ENCODE measurements around the gene TMEM178B.

TMEM178B gene

DNA sequence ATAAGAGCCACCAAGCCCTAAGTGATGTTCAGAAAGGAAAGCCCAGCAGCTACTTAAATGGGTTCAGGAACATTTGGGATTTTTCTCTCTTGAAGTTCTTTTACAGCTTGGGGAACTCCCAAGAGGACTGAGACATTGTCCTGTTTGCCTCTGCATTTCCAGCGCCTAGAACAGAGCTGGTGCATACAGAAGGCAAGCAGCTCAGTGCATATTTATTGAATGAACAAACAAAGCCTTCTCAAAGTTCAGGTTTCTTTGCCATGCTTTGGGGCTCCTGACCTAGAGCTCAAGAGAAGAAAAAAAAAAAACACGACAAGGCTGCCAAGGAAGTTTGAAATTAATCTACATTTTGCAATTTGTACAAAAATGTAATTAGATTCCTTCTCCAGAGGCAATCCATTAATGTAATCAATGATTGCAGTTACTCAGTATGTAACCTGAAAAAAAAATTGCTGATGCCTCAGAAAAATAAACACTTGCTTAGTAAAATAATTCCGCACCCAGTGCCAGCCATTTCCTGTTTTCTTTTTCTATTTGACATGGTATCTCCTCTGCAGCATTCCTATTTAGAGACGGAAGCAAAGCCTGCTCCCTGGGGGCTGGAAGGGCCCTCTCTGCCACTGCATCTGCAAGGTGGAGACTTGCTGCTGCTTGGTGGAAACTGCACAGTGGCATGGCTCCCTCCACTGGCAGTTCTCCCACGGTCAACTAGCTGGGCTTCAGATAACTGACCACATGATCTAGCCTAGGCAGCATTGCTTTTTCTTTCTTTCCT is 157.3 kb downstream of the TMEM178B start:
- FAIRE-seq: no peak

DNA sequence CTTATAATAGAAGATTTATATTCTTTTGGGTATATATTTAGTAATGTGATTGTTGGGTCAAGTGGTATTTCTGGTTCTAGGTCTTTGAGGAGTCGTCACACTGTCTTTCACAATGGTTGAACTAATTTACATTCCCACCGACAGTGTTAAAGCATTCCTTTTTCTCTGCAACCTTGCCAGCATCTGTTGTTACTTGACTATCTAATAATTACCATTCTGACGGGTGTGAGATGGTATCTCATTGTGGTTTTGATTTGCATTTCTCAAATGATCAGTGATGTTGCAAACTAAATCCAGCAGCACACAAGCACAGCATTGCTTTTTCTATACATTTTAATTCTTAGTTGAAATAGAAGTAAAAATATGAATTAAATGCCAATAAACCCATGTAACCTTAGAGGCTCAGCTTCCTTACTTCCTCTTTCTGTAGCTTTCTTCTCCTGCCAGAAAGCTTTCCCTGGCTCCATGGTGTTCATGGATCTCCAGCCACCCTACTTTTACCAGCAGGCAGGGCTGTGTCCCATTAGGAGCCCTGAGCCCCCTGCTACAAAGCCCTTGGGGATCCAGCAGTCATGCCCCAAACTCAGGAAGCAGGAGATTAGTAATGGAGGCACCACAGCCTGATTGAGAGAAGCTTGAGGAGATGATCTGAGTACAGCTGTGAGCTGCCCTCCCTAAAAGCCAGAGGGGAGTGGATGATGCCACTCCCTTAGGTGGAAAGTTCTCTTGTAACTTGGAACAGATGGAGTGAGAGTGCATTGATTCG is 158.6 kb downstream of the TMEM178B start:
- FAIRE-seq: no peak

DNA sequence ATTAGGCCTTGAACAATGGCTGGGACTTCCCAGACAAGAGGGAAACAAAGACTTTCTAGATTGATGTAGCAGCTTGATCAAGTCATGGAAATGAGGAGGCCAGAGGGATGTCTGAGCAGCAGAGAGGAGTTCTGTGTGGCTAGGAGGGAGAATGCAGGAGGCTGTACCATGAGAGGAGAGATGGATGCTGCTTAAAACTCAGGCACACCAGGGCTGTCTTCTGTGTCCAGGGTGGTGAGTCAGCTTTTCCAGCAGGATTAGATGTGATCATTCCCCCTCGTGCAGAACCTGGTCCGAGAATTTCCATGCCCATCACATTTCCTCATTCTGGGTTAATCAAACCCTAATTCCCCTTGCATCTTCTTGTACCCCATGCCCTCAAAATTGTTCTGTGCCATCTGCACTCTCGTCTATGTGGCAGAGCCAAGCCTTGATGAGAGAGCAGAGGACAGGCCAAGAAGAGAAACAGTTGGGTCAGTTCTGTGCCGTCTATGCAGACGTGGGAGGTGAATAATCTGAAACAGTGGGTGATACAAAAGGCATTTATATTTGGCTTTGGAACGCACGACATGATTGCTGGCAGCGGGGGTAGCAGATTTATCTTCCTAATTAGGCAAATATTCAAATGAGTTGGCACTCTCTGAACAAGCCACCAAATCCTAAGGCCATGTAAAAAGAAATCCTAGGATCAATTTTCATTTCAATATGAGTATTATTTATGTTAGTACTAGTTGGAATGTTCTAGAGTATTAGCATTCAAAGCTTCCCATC is 160.7 kb downstream of the TMEM178B start:
- FAIRE-seq: no peak

DNA sequence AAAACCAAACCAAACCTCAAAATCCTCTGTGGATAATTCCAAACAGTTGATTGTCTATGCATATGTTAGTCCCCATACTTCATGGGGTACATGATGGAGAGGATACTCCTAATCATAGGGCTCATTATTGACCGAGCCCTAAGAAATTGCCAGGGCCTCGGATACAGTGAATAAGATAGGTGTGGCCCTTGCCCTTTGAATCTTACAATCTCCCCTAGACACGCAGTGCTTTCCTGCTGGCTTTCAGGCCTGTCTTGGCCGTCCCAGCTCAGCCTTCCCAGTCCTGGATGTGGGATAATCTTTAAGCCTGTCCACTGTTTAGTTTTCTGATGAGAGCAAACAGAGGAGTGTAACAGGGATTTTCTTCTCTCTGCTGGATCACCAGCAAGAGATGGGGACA is 161.8 kb downstream of the TMEM178B start:
- no peak for FAIRE-seq

GRCh38 chr7:141238596-141239243 is 164.9 kb downstream of the TMEM178B start:
- FAIRE-seq: no peak

GRCh38 chr7:141239661-141240060 is 165.8 kb downstream of the TMEM178B start:
- FAIRE-seq: no peak

GRCh38 chr7:141242568-141242967 is 168.7 kb downstream of the TMEM178B start:
- FAIRE-seq: no peak

DNA sequence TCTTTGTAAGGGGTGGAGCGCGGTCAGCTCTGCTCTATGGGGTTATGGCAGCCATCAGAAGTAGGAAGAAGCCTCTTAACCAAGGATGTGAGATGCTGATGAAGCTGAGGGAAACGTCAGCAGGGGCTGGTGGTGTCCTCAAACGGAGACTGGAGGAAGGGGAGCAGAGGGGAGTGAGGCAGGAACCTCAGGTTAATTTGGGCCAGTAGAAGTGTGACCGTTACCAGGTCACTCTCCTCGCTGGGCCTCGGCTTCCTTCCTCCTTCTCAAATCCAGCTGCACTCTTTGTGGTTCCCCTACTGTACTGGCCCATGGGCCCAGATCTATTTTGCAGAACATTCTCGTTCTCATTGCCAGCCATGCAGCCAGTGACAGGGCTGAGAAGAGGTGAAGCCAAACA is 169.5 kb downstream of the TMEM178B start:
- no peak for FAIRE-seq

GRCh38 chr7:141244435-141244834 is 170.6 kb downstream of the TMEM178B start:
- no peak for FAIRE-seq

GRCh38 chr7:141246426-141246825 is 172.6 kb downstream of the TMEM178B start:
- FAIRE-seq: no peak

- no peak for FAIRE-seq
Measured at GRCh38 chr7:141251180-141251579, 177.3 kb downstream of the TMEM178B start.

DNA sequence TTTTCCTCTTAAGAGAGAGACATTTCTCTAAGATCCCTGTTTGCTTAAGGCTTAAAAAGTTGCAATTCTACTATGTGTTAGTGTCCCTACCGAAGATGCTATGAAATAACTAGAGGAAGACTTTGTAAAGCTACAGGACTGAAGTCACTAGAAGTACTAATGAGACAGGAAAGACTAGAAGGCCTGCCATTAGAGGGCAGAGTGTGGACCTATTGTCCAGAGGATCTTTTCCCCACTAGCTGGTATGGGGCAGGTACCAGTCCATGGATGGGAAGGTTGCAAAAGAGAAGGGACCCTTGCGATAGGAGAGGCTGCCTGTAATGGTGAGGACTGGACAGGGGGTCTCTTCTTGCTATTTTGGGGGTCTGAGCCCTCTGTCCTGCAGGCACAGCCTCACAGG is 178.1 kb downstream of the TMEM178B start:
- FAIRE-seq: no peak

- FAIRE-seq: no peak
Measured at GRCh38 chr7:141257597-141257996, 183.7 kb downstream of the TMEM178B start.

- no peak for FAIRE-seq
Measured at GRCh38 chr7:141258559-141258958, 184.7 kb downstream of the TMEM178B start.

- no peak for FAIRE-seq
Measured at GRCh38 chr7:141262101-141263090, 188.5 kb downstream of the TMEM178B start.

GRCh38 chr7:141263508-141263907 is 189.6 kb downstream of the TMEM178B start:
- FAIRE-seq: no peak

GRCh38 chr7:141263983-141264382 is 190.1 kb downstream of the TMEM178B start:
- FAIRE-seq: no peak

GRCh38 chr7:141264511-141264910 is 190.6 kb downstream of the TMEM178B start:
- no peak for FAIRE-seq

DNA sequence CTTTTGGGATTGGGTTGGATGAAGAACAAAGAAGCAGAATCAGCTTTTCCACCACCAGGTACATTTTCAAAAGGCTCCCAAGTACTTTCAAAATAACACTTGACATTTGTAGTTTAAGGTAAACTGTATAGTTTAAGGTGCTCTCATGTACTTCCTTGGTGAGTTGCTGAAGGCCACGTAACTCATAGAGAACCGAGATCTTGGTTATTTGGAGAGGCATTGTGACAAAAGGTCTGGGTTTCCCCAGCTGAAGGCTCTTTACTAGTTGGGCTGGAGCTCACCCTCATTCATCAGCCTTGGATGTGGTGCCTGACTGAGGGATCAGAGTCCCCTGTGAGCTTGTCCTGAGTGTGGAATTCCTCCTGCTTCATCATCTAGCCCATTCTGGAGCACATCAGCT is 191.8 kb downstream of the TMEM178B start:
- no peak for FAIRE-seq

DNA sequence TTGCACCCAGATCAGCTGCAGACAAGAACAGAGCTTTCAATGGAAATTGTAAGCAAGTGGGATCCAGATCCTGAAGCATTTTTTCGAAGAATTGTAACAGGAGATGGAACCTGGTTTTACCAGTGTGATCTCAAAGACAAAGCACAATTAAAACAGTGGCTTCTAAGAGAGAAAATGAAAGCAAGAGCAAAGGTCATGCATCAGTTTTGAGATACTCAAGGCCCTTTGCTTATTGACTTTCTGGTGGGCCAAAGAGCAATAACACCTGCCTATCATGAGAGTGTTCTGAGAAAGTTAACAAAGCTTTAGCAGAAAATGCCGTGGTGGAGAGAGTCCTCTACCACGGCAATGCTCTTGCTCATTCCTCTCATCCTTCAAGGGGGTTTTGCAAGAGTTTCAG is 194.8 kb downstream of the TMEM178B start:
- no peak for FAIRE-seq

DNA sequence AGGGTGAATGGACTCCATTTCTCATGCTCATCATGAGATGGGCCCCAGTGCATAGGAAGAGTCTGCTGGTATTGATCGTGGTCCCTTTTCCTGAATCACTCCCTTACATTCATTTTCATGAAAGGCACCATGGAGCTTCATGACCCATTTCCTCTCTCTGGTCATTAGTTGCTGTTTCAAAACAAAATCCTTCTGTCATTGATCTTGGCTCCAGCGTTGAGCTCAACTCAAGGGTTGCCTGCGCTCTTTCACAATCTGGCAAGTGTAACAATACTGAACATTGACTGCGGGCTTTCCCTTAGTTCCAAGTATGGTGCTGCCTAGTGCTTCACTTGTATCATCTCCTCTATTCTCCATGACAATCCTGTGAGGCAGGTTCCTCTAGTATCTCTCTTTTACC is 197.6 kb downstream of the TMEM178B start:
- FAIRE-seq: no peak

GRCh38 chr7:141272417-141272816 is 198.6 kb downstream of the TMEM178B start:
- FAIRE-seq: no peak
